Neutrophil (primary cell): Measurements from ENCODE around the gene PIM1.

Source experiments
- H3K27ac ChIP-seq: fragments of 200-600 bp; sonication (generic); 2 replicates; pipeline ENCODE4 v1.5.1; 2016; ENCODE audit warnings: mild to moderate bottlenecking, moderate library complexity
- H3K27me3 ChIP-seq: fragments of 200-600 bp; sonication (generic); 2 replicates; pipeline ENCODE4 v1.6.0; 2016; ENCODE audit warnings: mild to moderate bottlenecking
- H3K36me3 ChIP-seq: fragments of 200-600 bp; sonication (generic); 2 replicates; pipeline ENCODE4 v1.5.1; 2017
- H3K4me1 ChIP-seq, 2 experiments: fragments of 200-600 bp in 1 of 2; sonication (generic) in 1 of 2; 1 replicate in 1 of 2; 2 replicates in 1 of 2; pipeline versions ENCODE4 v1.5.1 to v1.6.1; 2013 to 2016; ENCODE audit warnings: low read depth in 1 of 2, low read length in 1 of 2, mild to moderate bottlenecking in 1 of 2, moderate library complexity in 1 of 2; ENCODE audit not compliant: control insufficient read depth in 1 of 2, insufficient read depth in 1 of 2
- H3K4me3 ChIP-seq, 2 experiments: fragments of 200-600 bp in 1 of 2; sonication (generic) in 1 of 2; 1 replicate in 1 of 2; 2 replicates in 1 of 2; pipeline ENCODE4 v1.5.1; 2013 to 2016; ENCODE audit warnings: low read depth in 1 of 2, low read length in 1 of 2, mild to moderate bottlenecking in 1 of 2, moderate library complexity in 1 of 2
- H3K9me3 ChIP-seq: fragments of 200-600 bp; sonication (generic); 2 replicates; pipeline ENCODE4 v1.5.1; 2016
- TF ChIP-seq, protein P1 (sequence below): fragments of 200-600 bp; sonication (generic); IDR thresholded peaks from 2 replicates; pipeline ENCODE4 v1.5.1; 2016; ENCODE audit warnings: antibody characterized with exemption

Gene PIM1

DNA sequence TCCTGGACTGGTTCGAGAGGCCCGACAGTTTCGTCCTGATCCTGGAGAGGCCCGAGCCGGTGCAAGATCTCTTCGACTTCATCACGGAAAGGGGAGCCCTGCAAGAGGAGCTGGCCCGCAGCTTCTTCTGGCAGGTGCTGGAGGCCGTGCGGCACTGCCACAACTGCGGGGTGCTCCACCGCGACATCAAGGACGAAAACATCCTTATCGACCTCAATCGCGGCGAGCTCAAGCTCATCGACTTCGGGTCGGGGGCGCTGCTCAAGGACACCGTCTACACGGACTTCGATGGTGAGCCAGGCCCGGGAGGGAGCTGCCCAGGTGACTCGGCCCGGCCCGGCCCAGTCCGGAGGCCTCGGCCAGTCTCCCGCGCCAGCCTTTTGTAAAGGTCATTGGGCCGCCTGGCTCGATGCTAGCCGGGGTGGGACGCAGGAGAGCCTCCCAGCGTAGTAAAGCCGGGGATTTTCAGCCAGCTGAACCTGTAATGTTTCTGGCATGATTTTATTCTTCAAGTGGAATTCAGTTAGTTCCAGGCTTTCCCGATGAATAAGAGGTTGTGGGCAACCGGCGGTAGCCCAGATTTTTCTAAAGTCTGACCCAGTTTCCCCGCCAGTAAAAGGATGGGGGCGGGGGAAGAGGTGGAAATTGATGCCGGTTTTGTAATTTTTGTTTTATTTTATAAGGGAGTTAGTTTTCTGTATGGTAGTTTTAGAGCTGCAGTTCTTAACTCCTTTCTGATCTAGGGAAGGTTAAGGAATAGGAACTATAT, 1.4 kb downstream of the PIM1 start:
- Histone ChIP-seq H3K4me1 (peaks cover 39 to 50% of the 10 kb centered on the region in 2 experiments), H3K27ac (peak overlapping the region; percentile 88), H3K9me3 (no peaks in the 10 kb centered on the region), H3K4me3 (peak overlapping the region; percentile 96 to 99), H3K27me3 (peaks cover 17% of the 10 kb centered on the region), H3K36me3 (peaks cover 51% of the 10 kb centered on the region)
- TF ChIP-seq, protein P1, sequence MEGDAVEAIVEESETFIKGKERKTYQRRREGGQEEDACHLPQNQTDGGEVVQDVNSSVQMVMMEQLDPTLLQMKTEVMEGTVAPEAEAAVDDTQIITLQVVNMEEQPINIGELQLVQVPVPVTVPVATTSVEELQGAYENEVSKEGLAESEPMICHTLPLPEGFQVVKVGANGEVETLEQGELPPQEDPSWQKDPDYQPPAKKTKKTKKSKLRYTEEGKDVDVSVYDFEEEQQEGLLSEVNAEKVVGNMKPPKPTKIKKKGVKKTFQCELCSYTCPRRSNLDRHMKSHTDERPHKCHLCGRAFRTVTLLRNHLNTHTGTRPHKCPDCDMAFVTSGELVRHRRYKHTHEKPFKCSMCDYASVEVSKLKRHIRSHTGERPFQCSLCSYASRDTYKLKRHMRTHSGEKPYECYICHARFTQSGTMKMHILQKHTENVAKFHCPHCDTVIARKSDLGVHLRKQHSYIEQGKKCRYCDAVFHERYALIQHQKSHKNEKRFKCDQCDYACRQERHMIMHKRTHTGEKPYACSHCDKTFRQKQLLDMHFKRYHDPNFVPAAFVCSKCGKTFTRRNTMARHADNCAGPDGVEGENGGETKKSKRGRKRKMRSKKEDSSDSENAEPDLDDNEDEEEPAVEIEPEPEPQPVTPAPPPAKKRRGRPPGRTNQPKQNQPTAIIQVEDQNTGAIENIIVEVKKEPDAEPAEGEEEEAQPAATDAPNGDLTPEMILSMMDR: no peak

DNA sequence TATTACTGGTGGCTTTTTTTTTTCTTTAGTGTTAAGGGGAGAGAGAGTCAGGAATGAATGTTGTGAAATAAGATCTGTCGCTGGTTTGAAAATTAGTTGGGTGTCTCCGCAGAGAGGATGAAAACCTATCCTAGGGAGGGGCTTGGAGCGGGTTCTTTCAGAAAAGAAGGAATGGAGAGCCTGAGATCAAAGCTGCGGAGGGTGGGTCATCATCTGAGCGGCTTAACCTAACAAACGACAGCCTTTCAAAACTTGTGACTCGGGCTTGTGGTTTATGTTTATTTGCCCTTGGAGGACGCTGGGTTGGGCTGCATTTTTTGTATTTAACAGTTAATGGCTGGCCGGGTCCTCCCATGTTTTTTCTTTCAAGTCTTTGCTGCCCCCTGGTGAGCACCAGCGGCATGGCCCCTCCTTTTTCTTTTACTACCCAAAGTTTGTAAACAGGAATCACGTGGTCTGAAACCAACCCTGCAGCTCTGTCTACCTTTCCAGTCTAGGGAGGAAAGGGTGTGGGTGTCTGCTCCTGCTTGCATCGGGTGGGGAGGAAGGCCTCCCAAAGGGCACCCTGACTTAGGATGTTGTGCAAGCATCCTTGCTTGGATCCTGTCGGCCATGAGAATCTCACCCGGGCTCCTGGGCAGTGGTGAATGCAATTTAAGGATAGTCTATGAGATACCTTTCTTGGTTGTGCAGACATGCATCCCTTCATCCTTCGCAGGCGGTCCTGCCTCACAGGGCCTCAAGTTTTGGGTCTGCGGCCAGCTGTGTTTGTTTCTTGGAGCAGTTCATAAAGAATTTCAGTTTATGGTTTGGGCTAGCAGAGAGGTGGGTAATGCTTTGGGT, 2.2 kb downstream of the PIM1 start:
- Histone ChIP-seq H3K27ac (peak overlapping the region; percentile 88), H3K4me1 (peaks cover 46 to 58% of the 10 kb centered on the region in 2 experiments), H3K36me3 (peaks cover 51% of the 10 kb centered on the region), H3K27me3 (peaks cover 17% of the 10 kb centered on the region), H3K9me3 (no peaks in the 10 kb centered on the region), H3K4me3 (peak overlapping the region; percentile 96 to 99)
- TF ChIP-seq, protein P1: peak; percentile 97

DNA sequence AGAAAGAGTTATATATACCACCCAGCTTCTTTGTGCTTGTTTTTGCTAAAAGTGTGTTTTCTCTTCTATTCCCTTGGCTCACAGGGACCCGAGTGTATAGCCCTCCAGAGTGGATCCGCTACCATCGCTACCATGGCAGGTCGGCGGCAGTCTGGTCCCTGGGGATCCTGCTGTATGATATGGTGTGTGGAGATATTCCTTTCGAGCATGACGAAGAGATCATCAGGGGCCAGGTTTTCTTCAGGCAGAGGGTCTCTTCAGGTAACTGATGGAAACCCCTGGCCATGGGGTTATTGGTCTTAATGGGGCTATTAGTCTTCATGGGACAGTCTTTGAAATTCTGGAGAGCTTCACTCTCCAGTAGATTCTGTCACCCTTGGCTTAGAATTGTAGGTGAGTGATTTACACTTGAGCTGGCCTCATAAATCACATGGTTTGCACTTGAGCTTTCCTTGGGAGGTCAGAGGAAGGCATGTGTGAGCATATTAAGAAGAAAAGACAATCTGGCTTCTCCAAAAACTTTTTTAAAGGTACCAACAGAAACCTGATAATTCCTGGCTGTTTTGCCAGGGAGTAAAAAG, 3.0 kb downstream of the PIM1 start:
- Histone ChIP-seq H3K4me3 (peak overlapping the region; percentile 96 to 99), H3K4me1 (peaks cover 54 to 66% of the 10 kb centered on the region in 2 experiments)

DNA sequence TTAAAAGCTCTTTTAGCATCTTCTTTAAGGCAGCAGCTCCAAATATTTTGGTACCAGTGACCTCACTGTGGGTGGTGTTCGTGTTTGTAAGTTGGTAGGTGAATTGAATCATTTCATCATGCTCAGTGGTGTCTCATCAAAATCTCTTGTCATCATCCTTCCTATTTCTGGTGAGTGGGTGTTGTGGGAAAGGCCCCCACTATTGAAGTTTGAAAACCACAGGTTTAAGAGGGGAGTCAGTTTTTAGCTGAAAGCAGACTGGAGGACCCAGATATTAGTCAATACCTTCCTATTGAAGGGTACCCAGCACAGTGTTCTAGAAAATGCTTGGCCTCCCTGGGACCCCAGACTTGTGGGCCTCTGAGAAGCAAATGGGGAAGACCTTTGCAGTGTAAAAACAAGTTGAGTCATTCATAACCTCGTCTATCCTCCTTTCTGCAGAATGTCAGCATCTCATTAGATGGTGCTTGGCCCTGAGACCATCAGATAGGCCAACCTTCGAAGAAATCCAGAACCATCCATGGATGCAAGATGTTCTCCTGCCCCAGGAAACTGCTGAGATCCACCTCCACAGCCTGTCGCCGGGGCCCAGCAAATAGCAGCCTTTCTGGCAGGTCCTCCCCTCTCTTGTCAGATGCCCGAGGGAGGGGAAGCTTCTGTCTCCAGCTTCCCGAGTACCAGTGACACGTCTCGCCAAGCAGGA, 3.7 kb downstream of the PIM1 start:
- Histone ChIP-seq H3K27ac (peak overlapping the region; percentile 88), H3K4me1 (peaks cover 56 to 67% of the 10 kb centered on the region in 2 experiments)

More for the DNA sequence above, 3.0 kb downstream of the PIM1 start:
- Histone ChIP-seq H3K27ac (peak overlapping the region; percentile 88), H3K36me3 (peaks cover 51% of the 10 kb centered on the region), H3K9me3 (no peaks in the 10 kb centered on the region), H3K27me3 (peaks cover 13% of the 10 kb centered on the region)
- TF ChIP-seq, protein P1: no peak

DNA sequence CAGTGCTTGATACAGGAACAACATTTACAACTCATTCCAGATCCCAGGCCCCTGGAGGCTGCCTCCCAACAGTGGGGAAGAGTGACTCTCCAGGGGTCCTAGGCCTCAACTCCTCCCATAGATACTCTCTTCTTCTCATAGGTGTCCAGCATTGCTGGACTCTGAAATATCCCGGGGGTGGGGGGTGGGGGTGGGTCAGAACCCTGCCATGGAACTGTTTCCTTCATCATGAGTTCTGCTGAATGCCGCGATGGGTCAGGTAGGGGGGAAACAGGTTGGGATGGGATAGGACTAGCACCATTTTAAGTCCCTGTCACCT, 4.2 kb downstream of the PIM1 start:
- Histone ChIP-seq H3K27ac (peak overlapping the region; percentile 88), H3K4me1 (peaks cover 51 to 63% of the 10 kb centered on the region in 2 experiments)

More for the DNA sequence above, 3.7 kb downstream of the PIM1 start:
- peaks cover 51% of the 10 kb centered on the region for H3K36me3 ChIP-seq
- TF ChIP-seq, protein P1: no peak
- no peaks in the 10 kb centered on the region for H3K9me3 ChIP-seq
- H3K27me3 ChIP-seq: peaks cover 7% of the 10 kb centered on the region
- H3K4me3 ChIP-seq: peak overlapping the region; percentile 96 to 99

More for the DNA sequence above, 4.2 kb downstream of the PIM1 start:
- H3K4me3 ChIP-seq: peak overlapping the region; percentile 22 to 33
- peaks cover 51% of the 10 kb centered on the region for H3K36me3 ChIP-seq
- peaks cover 2% of the 10 kb centered on the region for H3K27me3 ChIP-seq
- no peaks in the 10 kb centered on the region for H3K9me3 ChIP-seq
- TF ChIP-seq, protein P1: no peak
